Measurements from ENCODE around the gene AGMO.

Gene AGMO

DNA sequence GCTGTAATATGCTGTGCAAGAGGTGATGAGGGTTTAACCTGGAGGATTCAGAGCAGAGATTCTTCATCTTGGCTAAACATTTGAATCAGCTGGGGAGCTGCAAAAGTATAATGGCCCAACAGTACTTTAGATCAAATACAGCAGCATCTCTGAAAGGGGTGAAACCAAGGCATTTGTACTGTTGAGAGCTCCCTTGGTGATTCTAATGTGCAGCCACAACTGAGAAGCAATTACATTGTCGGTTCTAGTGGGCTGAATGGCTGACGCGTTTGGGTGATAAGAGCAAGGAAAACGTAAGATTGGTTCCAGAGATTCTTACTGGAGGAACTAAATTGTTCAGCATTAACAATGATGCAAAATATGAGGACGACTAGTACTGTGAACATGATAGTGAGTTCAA, 269.7 kb downstream of the AGMO start:
- Mint-ChIP-seq H3K36me3 (ENCODE audit: low read depth) (no peaks in the 10 kb centered on the region), H3K4me1 (peaks cover 7% of the 10 kb centered on the region), H3K27me3 (ENCODE audit: low read depth) (no peaks in the 10 kb centered on the region), H3K9me3 (no peaks in the 10 kb centered on the region), H3K4me3 (no peak overlapping the region), H3K27ac (no peak overlapping the region)
- TF ChIP-seq, protein P1, sequence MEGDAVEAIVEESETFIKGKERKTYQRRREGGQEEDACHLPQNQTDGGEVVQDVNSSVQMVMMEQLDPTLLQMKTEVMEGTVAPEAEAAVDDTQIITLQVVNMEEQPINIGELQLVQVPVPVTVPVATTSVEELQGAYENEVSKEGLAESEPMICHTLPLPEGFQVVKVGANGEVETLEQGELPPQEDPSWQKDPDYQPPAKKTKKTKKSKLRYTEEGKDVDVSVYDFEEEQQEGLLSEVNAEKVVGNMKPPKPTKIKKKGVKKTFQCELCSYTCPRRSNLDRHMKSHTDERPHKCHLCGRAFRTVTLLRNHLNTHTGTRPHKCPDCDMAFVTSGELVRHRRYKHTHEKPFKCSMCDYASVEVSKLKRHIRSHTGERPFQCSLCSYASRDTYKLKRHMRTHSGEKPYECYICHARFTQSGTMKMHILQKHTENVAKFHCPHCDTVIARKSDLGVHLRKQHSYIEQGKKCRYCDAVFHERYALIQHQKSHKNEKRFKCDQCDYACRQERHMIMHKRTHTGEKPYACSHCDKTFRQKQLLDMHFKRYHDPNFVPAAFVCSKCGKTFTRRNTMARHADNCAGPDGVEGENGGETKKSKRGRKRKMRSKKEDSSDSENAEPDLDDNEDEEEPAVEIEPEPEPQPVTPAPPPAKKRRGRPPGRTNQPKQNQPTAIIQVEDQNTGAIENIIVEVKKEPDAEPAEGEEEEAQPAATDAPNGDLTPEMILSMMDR (IDR thresholded peaks at IDR 0.05; ENCODE audit: unreplicated experiment in 3 of 3): no peak

DNA sequence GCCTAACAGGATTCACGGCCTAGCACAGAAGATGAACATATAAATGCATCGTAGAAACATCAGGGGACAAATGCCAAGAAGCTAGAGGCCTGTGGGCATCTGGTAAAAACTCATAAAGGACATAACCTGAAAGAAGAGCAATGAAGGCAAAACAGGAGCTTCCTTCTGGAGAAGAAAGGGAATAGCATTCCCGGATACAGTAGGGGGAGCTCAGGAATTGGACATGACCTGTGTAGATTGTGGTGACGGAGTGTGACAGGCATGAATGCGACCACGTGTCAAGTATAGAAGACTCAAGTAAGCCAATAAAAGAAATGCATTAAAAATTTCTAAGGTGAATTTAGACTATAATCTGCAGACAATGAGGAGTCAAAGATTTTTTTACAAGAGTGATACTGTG, 270.1 kb downstream of the AGMO start:
- no peaks in the 10 kb centered on the region for H3K36me3 Mint-ChIP-seq (ENCODE audit: low read depth)
- H3K9me3 Mint-ChIP-seq: no peaks in the 10 kb centered on the region
- H3K4me3 Mint-ChIP-seq: no peak overlapping the region
- H3K4me1 Mint-ChIP-seq: peaks cover 7% of the 10 kb centered on the region
- TF ChIP-seq, protein P1 (IDR thresholded peaks at IDR 0.05; ENCODE audit: unreplicated experiment in 3 of 3): no peak
- H3K27me3 Mint-ChIP-seq (ENCODE audit: low read depth): no peaks in the 10 kb centered on the region
- no peak overlapping the region for H3K27ac Mint-ChIP-seq

DNA sequence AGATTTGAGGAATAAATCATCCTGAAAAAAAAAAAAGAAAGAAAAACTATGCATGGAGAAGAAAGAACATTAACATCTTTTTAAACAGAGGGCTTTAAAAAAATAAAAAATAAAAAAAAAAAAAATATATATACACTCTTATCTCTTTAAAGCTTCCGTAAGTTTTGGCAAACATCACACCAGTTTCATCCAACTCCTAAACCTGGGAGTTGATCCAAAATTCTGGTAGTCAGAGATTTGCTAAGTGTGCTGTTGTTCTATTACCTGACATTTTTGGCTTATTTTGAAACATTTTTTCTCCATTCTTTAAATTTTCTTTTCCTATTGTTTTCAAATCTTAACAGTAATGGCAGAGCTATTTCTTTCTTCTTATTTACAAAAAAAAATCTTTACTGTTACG, 273.1 kb downstream of the AGMO start:
- H3K4me1 Mint-ChIP-seq: peaks cover 7% of the 10 kb centered on the region
- TF ChIP-seq, protein P1 (IDR thresholded peaks at IDR 0.05; ENCODE audit: unreplicated experiment in 3 of 3): no peak
- no peaks in the 10 kb centered on the region for H3K36me3 Mint-ChIP-seq (ENCODE audit: low read depth)
- no peak overlapping the region for H3K4me3 Mint-ChIP-seq
- no peak overlapping the region for H3K27ac Mint-ChIP-seq
- H3K27me3 Mint-ChIP-seq (ENCODE audit: low read depth): no peaks in the 10 kb centered on the region
- peaks cover 22% of the 10 kb centered on the region for H3K9me3 Mint-ChIP-seq

DNA sequence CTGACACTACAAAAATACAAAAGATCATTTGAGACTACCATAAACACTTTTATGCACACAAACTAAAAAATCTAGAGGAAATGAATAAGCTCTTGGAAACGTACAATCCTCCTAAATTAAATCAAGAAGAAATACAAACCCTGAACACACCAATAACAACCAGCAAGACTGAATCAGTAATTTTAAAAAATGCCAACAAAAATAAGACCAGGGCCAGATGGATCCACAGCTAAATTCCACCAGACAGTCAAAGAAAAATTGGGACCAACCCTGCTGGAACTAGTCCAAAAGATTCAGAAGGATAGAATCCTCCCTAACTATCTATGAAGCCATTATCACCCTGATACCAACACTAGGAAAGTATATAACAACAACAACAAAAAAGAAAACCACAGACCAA, 277.4 kb downstream of the AGMO start:
- Mint-ChIP-seq H3K4me3 (no peak overlapping the region), H3K4me1 (peaks cover 7% of the 10 kb centered on the region), H3K36me3 (ENCODE audit: low read depth) (no peaks in the 10 kb centered on the region), H3K27ac (no peak overlapping the region), H3K9me3 (peaks cover 38% of the 10 kb centered on the region), H3K27me3 (ENCODE audit: low read depth) (no peaks in the 10 kb centered on the region)
- TF ChIP-seq, protein P1 (IDR thresholded peaks at IDR 0.05; ENCODE audit: unreplicated experiment in 3 of 3): no peak

DNA sequence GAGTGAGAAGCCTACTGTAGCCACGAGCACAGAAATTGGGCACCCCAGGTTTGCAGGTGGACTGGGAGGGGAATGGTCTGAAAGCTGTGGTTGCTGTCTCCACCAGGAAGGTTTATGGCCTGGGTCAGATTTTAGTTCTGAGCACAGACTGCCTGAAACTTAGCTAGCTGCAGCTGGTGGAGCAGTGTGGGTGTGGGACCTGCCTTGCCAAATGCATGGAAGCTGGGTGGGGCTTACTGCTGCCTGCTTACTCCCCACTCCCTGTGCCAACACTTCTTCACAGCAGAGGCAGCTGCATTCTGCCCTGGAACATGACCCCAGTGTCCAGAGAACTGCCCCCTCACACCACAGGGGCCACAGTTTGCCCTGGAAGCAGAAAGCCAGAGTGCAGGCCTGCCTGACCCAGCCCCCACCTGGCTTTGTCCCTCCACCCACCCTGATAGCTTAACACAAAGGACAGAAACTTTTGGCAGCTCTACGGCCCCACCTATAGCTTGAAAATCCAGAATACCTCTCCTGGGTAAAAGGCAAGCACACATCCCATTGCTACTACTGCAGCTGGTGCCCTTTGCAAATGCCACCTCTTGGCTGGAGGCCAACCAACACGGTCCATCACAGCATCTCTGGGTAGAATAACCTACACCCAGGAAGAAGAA, 281.6 kb downstream of the AGMO start:
- no peaks in the 10 kb centered on the region for H3K4me1 Mint-ChIP-seq

DNA sequence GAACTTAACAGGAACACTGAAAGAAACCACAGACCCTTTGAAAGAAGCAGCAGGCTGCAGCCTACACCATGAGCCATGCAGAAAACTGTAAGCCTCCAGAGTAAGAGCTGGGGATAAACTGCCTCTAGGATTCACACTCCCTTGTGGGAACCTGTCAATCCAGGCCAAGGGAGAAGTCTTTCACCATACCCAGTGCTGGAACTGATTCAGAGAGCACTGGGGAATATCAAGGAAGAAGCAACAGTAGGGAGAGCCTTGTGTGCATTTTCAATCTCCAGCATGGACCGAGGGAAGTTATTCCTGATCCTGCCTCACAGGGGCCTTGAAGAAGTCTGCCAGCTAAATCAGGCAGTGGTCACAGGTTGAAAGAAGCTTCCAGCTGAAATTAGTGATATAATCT, 282.2 kb downstream of the AGMO start:
- Mint-ChIP-seq H3K9me3 (peaks cover 51% of the 10 kb centered on the region), H3K36me3 (ENCODE audit: low read depth) (no peaks in the 10 kb centered on the region), H3K4me1 (no peaks in the 10 kb centered on the region), H3K27me3 (ENCODE audit: low read depth) (no peaks in the 10 kb centered on the region), H3K27ac (no peak overlapping the region), H3K4me3 (no peak overlapping the region)
- TF ChIP-seq, protein P1 (IDR thresholded peaks at IDR 0.05; ENCODE audit: unreplicated experiment in 3 of 3): no peak

More for the DNA sequence above, 281.6 kb downstream of the AGMO start:
- no peaks in the 10 kb centered on the region for H3K36me3 Mint-ChIP-seq (ENCODE audit: low read depth)
- no peak overlapping the region for H3K27ac Mint-ChIP-seq
- TF ChIP-seq, protein P1 (IDR thresholded peaks at IDR 0.05; ENCODE audit: unreplicated experiment in 3 of 3): no peak
- H3K4me3 Mint-ChIP-seq: no peak overlapping the region
- H3K27me3 Mint-ChIP-seq (ENCODE audit: low read depth): no peaks in the 10 kb centered on the region
- H3K9me3 Mint-ChIP-seq: peaks cover 50% of the 10 kb centered on the region
